Spinal cord (tissue), 10 donors: ENCODE measurements around the gene CHD2. TPM values are rescaled to one million over a fixed set of nuclear protein-coding genes. Genes with fewer than 3 reads are reported as not detected.
A peak's percentile ranks its signal among the peaks of the same experiment; 100 is the strongest.

Experiments
- DNase-seq, 6 donors: peaks; one replicate each; pipeline versions ENCODE4 v3.0.0 to v3.0.0-alpha.2; 2013 to 2015; ENCODE audit warnings: low spot score in 6 of 6, low read depth in 4 of 6
- H3K27ac ChIP-seq: one replicate; pipeline ENCODE4 v1.5.1; 2013; ENCODE audit warnings: low read depth, low read length, control low read depth
- H3K27me3 ChIP-seq: one replicate; pipeline ENCODE4 v1.6.1; 2013; ENCODE audit warnings: low read length; ENCODE audit not compliant: control insufficient read depth, insufficient read depth
- H3K36me3 ChIP-seq: one replicate; pipeline ENCODE4 v1.6.1; 2013; ENCODE audit warnings: low read length; ENCODE audit not compliant: control insufficient read depth, insufficient read depth
- H3K4me1 ChIP-seq: one replicate; pipeline ENCODE4 v1.6.1; 2013; ENCODE audit warnings: low read length; ENCODE audit not compliant: control insufficient read depth, insufficient read depth
- H3K4me3 ChIP-seq: one replicate; pipeline ENCODE4 v1.5.1; 2013; ENCODE audit warnings: low read depth, low read length, control low read depth
- H3K9me3 ChIP-seq: one replicate; pipeline ENCODE4 v1.6.1; 2013; ENCODE audit warnings: low read length; ENCODE audit not compliant: control insufficient read depth, insufficient read depth
- WGBS: methylation state at CpG from one replicate; pipeline ENCODE4 v1.1.5; 2013; ENCODE audit warnings: missing lambda C conversion rate; ENCODE audit not compliant: insufficient coverage; 5-methylcytosine and 5-hydroxymethylcytosine counted together
- polyA plus RNA-seq, 2 donors: library from polyadenylated mRNA; unstranded; fragments of 120-200 nt; gene quantifications; one replicate each; pipeline ENCODE4 v1.2.1, GENCODE V29; 2013; ENCODE audit not compliant: insufficient read length in 2 of 2
- total RNA-seq, 2 donors: library from RNA; depleted of rRNA in 1 of 2; stranded (reverse); fragments of 120-200 nt in 1 of 2; fragments of >200 nt in 1 of 2; gene quantifications; one replicate each; pipeline versions ENCODE4 v1.2.3 to v1.2.4, GENCODE V29; 2013 to 2014
- donor health status: healthy.

Gene CHD2
- total and polyA plus RNA-seq, 4 donors, result 102 to 174 (median 105) TPM

GRCh38 chr15:92903966-92904721, 4.0 kb downstream of the CHD2 start:
- H3K36me3 ChIP-seq, result no peaks in the 10 kb centered on the region
- under 1% methylated on average over 32 of the region's 47 CpGs for WGBS

DNA sequence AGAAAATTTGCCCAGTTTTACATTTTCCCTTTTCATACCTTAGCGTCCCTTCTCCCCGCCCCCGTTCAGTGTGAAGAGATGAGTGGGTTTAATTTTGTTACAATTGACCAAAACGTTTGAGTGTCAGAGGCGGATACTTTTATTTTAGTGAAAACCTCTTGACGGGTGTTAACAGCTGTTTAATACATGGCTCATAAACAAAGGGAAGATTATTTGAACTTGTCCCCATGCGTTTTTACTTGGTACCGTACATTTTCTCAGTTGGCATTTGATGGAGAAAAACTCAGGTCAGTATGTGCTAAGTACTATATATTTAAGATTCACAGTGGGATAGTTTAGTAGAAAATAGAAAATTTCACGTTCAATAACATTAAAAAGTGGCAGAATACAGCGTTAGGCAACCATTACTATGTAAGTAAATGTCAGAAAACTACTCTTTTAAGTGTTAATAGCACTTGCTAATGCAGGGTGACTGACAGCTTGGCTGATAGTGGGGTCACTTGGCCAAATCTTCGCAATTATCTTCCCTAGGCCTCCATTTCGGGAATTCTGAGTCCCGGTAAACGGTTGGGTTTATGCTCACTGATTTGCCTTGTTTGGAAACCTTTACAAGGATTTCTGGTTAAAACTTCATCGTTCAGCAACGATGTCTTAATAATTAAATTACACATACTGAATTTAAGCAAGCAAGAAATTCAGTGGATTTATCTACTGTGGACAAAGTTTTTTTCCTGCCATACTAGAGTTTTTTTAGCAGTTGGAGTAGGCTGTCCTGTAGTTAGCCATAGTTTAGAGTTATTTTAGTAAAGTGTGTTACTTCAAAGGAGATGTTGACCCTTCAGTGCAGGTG, 4.8 kb downstream of the CHD2 start:
- no peak for DNase-seq
- no peaks in the 10 kb centered on the region for H3K36me3 ChIP-seq
- no peaks in the 10 kb centered on the region for H3K27me3 ChIP-seq
- no peaks in the 10 kb centered on the region for H3K9me3 ChIP-seq
- H3K4me3 ChIP-seq, result peak overlapping the region; percentile 90
- H3K27ac ChIP-seq, result peak overlapping the region; percentile 100
- 0% methylated on average over 1 of the region's 16 CpGs for WGBS
- peaks cover 15% of the 10 kb centered on the region for H3K4me1 ChIP-seq

More at GRCh38 chr15:92903966-92904721, 4.0 kb downstream of the CHD2 start:
- Histone ChIP-seq H3K4me3 (peak overlapping the region; percentile 90), H3K9me3 (no peaks in the 10 kb centered on the region), H3K27ac (peak overlapping the region; percentile 100), H3K27me3 (no peaks in the 10 kb centered on the region), H3K4me1 (peaks cover 9% of the 10 kb centered on the region)
- peak; percentile 91 to 99 (median 96) for DNase-seq

GRCh38 chr15:92906020-92906419, 5.9 kb downstream of the CHD2 start:
- H3K4me1 ChIP-seq, result peaks cover 17% of the 10 kb centered on the region
- peak overlapping the region; percentile 100 for H3K27ac ChIP-seq
- H3K27me3 ChIP-seq, result no peaks in the 10 kb centered on the region
- no peak for DNase-seq
- WGBS, result no CpG with 5 or more reads among the region's 3 CpGs
- H3K4me3 ChIP-seq, result peak overlapping the region; percentile 90
- H3K36me3 ChIP-seq, result peaks cover 4% of the 10 kb centered on the region
- H3K9me3 ChIP-seq, result no peaks in the 10 kb centered on the region

DNA sequence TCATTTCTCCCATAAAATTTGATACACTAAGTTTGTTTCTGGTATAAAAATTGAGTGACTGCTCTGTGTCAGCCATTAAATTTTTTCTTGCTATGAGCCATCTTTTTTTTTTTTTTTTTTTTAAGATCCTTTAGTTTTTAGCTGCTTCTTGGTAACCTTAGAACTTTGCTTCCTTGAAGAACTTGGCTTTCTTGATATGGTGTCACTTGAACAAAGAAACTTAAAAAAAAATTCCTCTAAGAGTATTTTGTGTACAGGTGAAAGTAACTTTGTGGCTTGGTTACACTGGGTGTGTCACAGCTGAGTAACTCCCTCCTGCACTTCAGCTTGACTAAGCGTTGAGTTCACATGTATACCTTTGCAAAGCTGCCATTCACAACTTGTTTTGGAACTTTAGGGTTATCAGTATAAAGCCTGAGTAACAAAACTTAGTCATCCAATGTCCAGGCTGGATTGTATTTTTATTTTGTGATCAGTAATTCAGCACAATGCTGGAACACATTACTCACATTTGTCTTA, 6.5 kb downstream of the CHD2 start:
- Histone ChIP-seq H3K9me3 (no peaks in the 10 kb centered on the region), H3K4me1 (peaks cover 20% of the 10 kb centered on the region), H3K36me3 (peaks cover 4% of the 10 kb centered on the region), H3K27me3 (no peaks in the 10 kb centered on the region), H3K27ac (peak overlapping the region; percentile 100), H3K4me3 (no peak overlapping the region)
- no peak for DNase-seq
- WGBS, result 20% methylated on average over 1 of the region's 1 CpG

GRCh38 chr15:92907229-92907628, 7.1 kb downstream of the CHD2 start:
- Histone ChIP-seq H3K9me3 (no peaks in the 10 kb centered on the region), H3K27me3 (no peaks in the 10 kb centered on the region), H3K4me1 (peaks cover 22% of the 10 kb centered on the region), H3K4me3 (no peak overlapping the region), H3K27ac (peak overlapping the region; percentile 100), H3K36me3 (peaks cover 7% of the 10 kb centered on the region)
- WGBS, result 50% methylated on average over 1 of the region's 1 CpG
- no peak for DNase-seq

GRCh38 chr15:92907896-92908712, 8.0 kb downstream of the CHD2 start:
- peak overlapping the region; percentile 100 for H3K27ac ChIP-seq
- DNase-seq, result peak in 2 of 6 donors; percentile 72 to 78
- no peak overlapping the region for H3K4me3 ChIP-seq
- H3K4me1 ChIP-seq, result peaks cover 27% of the 10 kb centered on the region
- H3K36me3 ChIP-seq, result peaks cover 7% of the 10 kb centered on the region
- H3K27me3 ChIP-seq, result no peaks in the 10 kb centered on the region
- no peaks in the 10 kb centered on the region for H3K9me3 ChIP-seq
- 33% methylated on average over 1 of the region's 5 CpGs for WGBS

DNA sequence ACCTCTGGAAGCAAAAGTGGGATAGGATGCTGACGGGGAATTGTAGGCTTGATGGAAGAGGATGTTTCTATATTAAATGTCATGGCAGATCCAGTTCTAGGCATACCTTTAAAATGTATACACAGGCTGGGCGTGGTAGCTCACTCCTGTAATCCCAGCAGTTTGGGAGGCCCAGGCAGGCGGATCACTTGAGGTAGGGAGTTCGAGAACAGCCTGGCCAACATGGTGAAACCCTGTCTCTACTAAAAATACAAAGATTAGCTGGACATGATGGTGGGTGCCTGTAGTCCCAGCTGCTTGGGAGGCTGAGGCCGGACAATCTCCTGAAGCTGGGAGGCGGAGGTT, 8.6 kb downstream of the CHD2 start:
- H3K4me3 ChIP-seq, result no peak overlapping the region
- no peaks in the 10 kb centered on the region for H3K27me3 ChIP-seq
- H3K36me3 ChIP-seq, result peaks cover 7% of the 10 kb centered on the region
- WGBS, result 92% methylated on average over 2 of the region's 6 CpGs
- H3K4me1 ChIP-seq, result peaks cover 31% of the 10 kb centered on the region
- DNase-seq, result no peak
- no peaks in the 10 kb centered on the region for H3K9me3 ChIP-seq
- peak overlapping the region; percentile 100 for H3K27ac ChIP-seq

- Histone ChIP-seq H3K4me3 (no peak overlapping the region), H3K9me3 (no peaks in the 10 kb centered on the region), H3K27ac (peak overlapping the region; percentile 100), H3K36me3 (peaks cover 7% of the 10 kb centered on the region), H3K4me1 (peaks cover 31% of the 10 kb centered on the region), H3K27me3 (no peaks in the 10 kb centered on the region)
- DNase-seq, result no peak
- WGBS, result 40% methylated on average over 2 of the region's 7 CpGs
These were observed 9.1 kb downstream of the CHD2 start for GRCh38 chr15:92909136-92909781.

DNA sequence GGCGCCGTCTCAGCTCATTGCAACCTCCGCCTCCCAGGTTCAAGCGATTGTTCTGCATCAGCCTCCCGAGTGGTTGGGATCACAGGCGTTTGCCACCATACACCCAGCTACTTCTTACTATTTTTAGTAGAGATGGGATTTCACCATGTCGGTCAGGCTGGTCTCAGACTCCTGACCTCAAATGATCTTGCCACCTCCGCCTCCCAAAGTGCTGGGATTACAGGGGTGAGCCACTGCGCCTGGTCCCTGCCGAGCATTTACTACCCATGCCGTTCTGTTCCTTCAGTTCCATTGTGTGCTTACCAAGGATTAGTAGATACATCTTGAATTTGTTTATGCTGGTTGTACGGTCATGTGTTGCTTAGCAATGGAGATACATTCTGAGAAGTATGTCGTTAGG, 10.3 kb downstream of the CHD2 start:
- H3K27me3 ChIP-seq, result no peaks in the 10 kb centered on the region
- H3K27ac ChIP-seq, result peak overlapping the region; percentile 58
- no peaks in the 10 kb centered on the region for H3K9me3 ChIP-seq
- H3K36me3 ChIP-seq, result peaks cover 7% of the 10 kb centered on the region
- DNase-seq, result no peak
- peaks cover 31% of the 10 kb centered on the region for H3K4me1 ChIP-seq
- WGBS, result 89% methylated on average over 2 of the region's 13 CpGs
- H3K4me3 ChIP-seq, result no peak overlapping the region
